ENCODE measurements around the gene ELOA2.
"Not testable (repeated sequence)": the region's sequence is repeated elsewhere in the genome, so short reads cannot be mapped to it uniquely, and the experiment has no call there.

ELOA2 gene

GRCh38 chr18:47019870-47020269 is 15.6 kb downstream of the ELOA2 start:
- H3K9ac ChIP-seq (ENCODE audit: low read depth, low read length); H3K9me3 ChIP-seq (replicated peaks; ENCODE audit: low read length); H3K4me3 ChIP-seq (ENCODE audit: low read length); H3K36me3 ChIP-seq (ENCODE audit: insufficient read depth, low read length); H3K27me3 ChIP-seq (ENCODE audit: control insufficient read depth, insufficient read depth, low read length); H3K4me1 ChIP-seq (ENCODE audit: control insufficient read depth, insufficient read depth, low read length); H3K4me2 ChIP-seq (ENCODE audit: low read length): not testable (repeated sequence)

Measured in skeletal muscle satellite cell (primary cell).